ENCODE results near the gene PRKCSH.

DNA sequence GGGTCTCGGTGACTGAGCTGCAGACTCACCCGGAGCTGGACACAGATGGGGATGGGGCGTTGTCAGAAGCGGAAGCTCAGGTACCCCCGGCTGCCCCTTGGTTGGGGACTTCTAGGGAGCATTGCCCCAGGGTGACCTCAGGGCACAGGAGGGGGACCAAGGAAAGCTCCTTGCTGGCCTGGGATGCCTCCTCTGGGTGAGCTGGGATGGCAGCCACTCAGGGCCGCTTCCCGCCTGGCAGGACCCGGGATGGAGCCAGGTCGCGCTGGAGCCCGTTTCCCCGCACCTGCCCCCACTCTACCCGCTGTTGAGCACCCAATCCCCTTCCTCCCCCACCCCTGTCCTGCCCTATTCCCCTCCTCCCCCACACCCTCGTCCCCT, 10.8 kb downstream of the PRKCSH start:
- TF ChIP-seq EZH2 (IDR thresholded peaks at IDR 0.05; ENCODE audit: insufficient read depth, low read length) = no peak
- TF ChIP-seq, protein P1, sequence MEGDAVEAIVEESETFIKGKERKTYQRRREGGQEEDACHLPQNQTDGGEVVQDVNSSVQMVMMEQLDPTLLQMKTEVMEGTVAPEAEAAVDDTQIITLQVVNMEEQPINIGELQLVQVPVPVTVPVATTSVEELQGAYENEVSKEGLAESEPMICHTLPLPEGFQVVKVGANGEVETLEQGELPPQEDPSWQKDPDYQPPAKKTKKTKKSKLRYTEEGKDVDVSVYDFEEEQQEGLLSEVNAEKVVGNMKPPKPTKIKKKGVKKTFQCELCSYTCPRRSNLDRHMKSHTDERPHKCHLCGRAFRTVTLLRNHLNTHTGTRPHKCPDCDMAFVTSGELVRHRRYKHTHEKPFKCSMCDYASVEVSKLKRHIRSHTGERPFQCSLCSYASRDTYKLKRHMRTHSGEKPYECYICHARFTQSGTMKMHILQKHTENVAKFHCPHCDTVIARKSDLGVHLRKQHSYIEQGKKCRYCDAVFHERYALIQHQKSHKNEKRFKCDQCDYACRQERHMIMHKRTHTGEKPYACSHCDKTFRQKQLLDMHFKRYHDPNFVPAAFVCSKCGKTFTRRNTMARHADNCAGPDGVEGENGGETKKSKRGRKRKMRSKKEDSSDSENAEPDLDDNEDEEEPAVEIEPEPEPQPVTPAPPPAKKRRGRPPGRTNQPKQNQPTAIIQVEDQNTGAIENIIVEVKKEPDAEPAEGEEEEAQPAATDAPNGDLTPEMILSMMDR (IDR thresholded peaks at IDR 0.05; ENCODE audit: insufficient read depth, low read depth, low read length) = no peak

Data from astrocyte (in vitro differentiated cells and primary cell).